ENCODE results near the gene ALAS1.

Gene ALAS1

GRCh38 chr3:52238193-52238760 is 40.3 kb downstream of the ALAS1 start:
- DNase-seq: peak; percentile 3

DNA sequence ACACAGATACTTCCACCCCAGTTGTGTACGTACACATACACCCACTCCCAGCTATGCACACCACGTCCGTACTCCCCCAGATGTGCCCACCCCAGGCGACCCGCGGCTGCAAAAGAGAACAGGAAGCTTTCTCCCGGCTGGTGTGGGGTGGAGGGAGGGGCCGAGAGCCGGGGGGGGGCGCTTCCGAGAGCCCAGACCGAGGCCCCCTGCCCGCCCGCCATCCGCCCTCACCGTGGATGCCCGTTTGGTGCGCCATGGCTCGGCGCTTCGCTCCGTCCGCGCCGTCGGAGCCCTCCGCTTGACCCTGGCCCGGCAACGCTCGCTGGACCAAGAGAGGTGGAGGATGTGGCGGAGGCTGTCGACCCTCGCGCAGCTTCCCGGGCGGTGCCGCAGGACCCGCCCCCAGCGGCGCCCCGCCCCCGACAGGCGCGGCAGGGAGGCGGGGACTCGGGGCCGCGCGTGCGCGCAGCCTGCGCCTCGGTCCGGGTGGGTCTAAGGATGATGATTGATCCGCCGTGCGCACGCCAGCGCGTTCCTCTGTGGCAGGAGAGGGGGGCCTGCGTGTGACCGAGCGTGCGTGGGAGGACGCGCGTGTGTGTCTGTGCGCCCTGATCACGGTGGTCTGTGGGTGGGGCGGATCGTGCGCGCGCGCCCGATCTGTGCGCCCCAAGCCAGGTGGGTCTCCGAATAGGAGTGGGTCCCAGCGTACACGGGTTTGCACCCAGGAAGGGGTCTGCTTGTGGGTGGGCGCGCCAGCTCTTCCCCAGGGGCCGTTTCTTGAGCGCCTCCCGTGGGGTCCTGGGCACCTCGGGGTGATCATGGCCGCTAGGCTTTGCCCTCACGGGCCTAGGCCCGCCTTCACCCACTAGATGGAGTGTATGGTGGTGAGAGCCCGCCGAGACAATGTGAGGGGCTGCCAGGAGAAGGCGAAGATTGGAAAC is 41.1 kb downstream of the ALAS1 start, which contains the start of gene TWF2:
Gene TWF2 (minus strand): TSS at position 398 of the 941 bp plus-strand sequence. CDS start 142 bp downstream, at position 256.
- DNase-seq: peak; percentile 88

GRCh38 chr3:52240059-52240885 is 42.3 kb downstream of the ALAS1 start:
- peak; percentile 52 for DNase-seq

- peak; percentile 1 for DNase-seq
Measured at GRCh38 chr3:52240886-52241370, 43.0 kb downstream of the ALAS1 start.

DNA sequence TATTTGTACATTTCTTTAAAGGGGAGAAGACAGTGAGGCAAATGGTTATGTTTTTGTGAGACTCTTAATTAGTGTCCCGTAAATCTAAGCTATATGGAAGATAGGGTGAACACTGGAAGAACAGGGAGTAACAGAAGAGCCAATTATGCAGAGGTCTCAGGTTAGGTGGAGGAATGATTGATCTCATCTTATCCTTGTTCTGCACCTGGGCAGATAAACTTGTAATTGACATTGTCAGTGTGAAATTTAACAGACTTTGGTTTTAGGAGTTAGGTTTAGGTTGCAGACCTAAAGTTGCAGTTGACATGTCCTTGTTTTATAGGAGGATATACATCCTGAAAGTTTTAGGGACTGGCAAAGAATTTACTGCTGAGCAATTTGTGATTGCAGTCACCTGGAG is 44.1 kb downstream of the ALAS1 start:
- no peak for DNase-seq

DNA sequence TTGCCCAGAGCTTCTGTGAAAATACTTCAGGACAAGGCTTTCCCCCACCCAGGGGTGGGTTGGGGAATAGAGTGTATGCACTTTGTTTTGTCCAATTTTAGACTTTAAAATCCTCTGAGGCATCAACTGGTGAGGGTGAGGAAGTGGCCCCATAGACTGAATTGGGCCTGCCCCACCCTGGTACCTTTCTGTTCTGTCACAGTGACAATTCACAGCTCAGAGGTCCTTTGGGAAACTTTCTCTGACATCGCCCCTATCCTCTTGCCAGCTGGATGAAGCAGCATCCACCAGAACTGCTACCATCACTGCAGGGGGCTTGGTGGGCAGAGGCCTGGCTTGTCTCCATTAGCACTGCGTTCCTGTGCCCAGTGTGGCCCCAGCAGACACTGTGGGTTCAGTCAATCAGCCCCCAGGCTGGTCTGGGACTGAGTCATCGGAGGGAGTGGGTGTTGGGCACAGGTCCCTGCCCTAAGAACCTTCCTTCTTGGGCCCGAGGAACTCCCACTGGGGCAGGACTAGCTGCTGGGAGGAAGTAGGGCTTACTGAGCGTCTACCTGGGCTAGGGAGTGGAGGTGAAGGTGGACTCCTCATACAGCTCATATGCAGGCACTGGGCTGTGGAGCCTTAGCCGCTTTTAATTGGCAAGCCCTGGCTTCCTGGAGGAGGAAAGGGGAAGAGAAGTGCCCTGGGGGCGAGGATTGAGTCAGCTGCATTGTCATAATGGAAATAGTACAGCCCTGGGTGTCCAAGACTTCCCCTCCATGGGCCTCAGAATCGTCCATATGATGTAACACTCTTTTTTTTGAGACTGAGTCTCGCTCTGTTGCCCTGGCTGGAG is 46.0 kb downstream of the ALAS1 start:
- peak; percentile 34 for DNase-seq

DNA sequence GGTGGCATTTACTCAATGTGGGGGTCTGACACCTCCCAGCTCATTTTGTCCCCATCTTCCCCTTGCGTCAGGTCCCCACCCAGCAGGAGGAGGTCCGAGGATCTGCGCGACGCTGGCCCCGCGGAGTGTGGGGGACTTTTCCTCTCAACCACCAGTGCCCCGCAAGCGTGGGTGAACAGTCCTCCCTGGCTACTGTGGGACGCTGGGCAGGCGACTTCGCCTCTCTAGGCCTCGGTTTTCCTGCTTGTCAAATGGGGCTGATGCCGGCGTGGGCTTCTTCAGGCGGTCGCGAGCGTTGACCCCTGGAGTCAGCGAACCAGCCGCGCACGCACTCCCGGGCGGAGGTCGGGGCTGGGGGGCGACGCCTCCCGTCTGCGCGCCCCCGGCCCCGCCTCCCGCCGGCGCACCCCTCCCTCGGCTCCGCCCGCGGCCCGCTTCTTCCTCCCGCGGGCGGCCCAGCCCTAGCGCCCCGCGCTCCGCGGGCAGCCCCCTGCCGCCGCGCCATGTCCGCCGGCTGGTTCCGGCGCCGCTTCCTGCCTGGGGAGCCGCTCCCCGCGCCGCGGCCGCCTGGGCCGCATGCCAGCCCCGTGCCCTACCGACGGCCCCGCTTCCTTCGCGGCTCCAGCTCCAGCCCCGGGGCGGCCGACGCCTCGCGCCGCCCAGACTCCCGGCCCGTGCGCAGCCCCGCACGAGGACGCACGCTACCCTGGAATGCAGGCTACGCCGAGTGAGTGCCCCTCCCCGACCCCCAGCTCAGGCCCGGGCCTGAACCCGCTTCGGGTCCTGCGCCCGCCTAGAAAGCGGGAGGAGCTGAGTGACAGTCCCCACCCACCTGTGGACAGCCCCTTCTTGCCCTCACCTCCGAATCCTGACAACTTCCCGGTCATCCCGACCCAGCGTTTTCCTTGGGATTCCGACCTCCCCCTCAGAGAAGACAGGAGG is 47.6 kb downstream of the ALAS1 start, which contains the start of gene PPM1M:
Gene PPM1M (plus strand): TSS at position 438 of the 942 bp plus-strand sequence. CDS start 66 bp downstream, at position 504.
- DNase-seq: peak; percentile 60

- DNase-seq: no peak
Measured at GRCh38 chr3:52246264-52246620, 48.3 kb downstream of the ALAS1 start.

- DNase-seq: no peak
Measured at GRCh38 chr3:52246728-52247408, 48.9 kb downstream of the ALAS1 start.

DNA sequence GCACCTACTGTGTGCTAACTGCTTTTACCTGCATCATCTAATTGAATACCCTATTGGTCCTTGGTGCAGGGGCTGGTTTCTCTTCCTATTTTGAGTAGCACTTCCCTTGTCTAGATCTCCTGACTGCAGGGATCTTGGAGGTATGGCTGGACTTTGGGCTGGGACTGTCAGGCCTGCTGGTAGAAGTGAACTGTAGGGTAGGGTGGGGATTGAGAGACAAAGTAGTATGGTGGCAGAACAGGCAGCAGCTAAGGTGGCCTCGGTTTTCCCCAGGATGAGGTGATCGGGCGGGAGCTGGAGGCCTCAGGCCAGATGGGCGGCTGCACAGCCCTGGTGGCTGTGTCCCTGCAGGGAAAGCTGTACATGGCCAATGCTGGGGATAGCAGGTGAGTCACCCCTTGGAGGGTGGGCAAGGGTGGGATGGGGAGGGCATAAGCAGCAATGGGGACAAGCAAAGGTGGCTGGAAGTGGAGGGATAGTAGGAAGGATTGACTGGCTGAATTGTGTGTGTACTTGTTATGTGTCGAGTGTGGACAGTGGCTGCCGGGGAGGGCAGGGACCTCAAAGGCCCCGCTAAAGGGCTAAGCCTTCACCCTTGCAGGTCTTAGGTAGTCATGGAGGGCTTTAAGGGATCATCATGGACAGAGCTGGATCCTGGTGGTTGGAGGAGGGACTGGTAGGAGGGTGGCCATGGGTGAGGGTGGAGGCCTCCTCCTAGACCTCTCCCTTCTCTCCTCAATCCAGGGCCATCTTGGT is 49.6 kb downstream of the ALAS1 start:
- no peak for DNase-seq

GRCh38 chr3:52248165-52248541 is 50.2 kb downstream of the ALAS1 start:
- DNase-seq: no peak

DNA sequence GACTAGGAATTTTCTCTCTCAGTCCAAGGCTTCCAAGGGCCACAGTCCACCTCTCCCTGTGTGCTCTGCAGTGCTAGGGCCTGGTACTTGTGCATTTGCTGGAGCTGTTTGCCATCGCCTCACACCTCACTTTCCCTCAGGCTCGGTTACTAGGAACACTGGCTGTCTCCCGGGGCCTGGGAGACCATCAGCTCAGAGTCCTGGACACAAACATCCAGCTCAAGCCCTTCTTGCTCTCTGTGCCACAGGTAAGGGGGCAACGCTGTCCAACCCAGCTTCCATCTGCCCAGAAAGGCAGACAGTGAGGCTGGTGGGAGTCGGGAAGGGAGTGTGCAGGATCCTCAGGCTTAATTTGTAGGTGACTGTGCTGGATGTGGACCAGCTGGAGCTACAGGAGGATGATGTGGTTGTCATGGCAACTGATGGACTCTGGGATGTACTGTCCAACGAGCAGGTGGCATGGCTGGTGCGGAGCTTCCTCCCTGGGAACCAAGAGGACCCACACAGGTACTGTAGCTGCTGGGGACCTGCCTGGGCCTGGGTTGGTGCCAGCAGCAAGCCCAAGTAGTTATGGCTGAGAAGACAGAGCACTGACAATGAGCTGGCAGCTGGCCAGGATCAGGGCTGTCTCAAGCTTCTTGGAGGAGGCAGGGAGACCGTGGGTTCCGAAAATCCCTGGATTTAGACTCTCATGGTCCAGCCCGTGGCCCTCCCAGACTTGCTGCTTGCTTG is 51.0 kb downstream of the ALAS1 start:
- no peak for DNase-seq

GRCh38 chr3:52249683-52250082 is 51.7 kb downstream of the ALAS1 start:
- DNase-seq: no peak

DNA sequence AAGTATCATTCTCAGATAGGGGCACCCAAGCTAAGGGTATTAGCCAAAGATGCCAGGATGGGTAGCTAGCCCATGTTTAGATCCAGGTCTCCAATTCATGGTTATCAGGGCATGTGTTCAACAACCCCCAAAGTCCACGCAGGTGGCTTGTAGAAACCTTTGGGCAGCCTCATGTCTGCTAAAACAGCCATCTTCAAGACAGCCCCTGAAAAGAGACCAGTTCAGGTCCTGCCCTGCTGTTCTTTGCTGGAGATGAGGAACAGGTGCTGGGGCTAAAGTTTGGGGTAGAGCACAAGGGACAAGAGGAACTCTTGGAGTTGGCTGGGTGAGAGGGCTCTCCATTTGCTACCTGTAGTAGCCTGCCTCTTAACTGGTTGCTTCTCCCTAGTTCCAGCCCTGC is 52.2 kb downstream of the ALAS1 start:
- DNase-seq: no peak

DNA sequence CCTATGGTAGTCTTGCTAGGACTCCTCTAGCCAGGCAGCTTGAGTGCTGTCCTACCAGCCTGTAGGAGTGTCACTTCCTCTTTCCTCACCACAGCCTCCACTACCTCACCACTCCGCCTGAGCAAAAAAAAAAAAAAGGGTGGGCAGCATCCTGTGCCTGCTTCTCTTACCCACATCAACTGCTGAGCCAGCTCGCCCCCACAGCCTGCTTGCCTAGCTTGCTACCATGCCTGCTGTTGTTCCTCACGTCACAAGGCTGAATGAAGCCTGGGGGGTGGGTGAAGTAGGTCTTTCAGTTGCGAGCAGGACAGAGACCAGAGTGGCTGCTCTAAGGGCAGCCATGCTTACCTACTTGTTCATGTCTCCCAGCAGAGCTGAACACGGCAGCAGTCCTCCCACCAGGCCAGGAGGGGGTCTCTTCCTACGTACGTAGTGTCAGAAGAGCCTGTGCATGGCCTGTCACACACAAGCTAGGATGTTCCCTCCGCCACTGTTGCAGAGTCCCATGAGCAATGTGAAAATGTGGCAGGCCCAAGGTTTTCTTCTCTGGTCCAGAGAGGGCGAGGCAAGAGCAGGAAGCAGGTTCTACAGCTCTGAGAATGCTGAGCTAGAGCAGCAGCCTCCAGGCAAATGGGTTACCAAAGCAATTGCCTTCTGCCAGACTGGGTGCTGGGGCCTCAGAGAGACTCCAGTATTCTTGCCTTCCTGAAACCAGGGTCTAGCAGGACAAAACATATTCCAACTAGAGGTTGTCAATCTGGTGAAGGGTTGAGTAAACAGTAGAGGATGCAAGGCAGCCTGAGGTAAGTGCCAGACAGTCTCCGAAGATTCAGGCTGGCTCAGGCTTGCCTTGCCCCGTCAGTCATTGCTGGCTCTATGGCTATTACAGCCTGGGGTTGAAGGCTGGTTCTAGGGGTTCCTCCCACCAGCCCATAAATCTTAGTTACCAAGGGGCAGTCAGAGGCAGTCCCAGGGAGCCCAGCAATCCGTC is 55.6 kb downstream of the ALAS1 start:
- DNase-seq: peak; percentile 76

DNA sequence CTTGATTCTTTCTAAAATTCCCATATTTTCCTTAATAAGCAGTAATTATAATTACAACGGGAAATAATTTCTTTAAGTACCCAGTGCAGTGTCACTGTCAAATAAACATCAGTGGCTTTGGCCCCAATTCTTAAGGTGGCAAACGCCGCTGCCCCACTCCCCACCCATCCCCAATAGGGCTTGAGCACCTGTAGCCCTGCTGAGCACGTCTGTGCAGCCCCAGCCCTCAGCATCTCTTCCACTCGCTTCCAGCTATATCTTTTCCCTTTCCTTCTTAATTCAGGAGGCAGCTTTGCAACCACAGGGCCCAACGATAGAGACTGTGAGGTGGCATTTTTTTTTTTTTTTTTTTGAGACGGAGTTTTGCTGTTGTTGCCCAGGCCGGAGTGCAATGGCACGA is 56.6 kb downstream of the ALAS1 start:
- no peak for DNase-seq

- no peak for DNase-seq
Measured at GRCh38 chr3:52256159-52256558, 58.2 kb downstream of the ALAS1 start.

DNA sequence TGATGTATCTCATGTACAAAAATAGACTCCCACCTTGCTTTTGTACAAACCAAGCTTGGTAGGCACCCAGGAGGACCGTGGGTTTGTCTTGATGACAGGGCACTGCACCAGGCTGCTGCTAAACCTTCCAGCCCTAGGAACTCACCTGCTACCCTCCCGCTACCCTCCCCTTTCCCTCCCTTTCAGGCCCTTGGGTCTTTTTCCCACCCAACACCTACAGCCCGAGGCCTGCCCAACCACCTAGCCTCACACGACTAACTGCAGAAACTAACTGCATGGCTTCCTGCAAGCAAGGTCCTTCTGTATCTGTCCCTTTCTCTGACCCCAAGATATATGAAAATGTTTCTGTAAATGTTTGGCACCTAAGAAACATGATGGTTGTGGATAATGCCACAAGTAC is 58.7 kb downstream of the ALAS1 start:
- DNase-seq: no peak

All from stimulated activated CD4-positive, alpha-beta T cell treated with anti-CD3 and anti-CD28 coated beads, Interleukin-4, amount 100 ng/mL, for 1 hour (primary cell).